Activated CD4-positive, alpha-beta memory T cell treated with anti-CD3 and anti-CD28 coated beads, Interleukin-2, amount 10 ng/mL, durations not matched to agents 7 days and 5 days (primary cell): ENCODE results near the gene PARP16. TPM values are rescaled to one million over a fixed set of nuclear protein-coding genes. Genes with fewer than 3 reads are reported as not detected.
"Not testable (repeated sequence)": the region's sequence is repeated elsewhere in the genome, so short reads cannot be mapped to it uniquely, and the experiment has no call there.

ENCODE experiments used
- CTCF ChIA-PET: fragments of 350-600 bp; sonication (Branson Sonifier 250); formaldehyde crosslinking; loops from one replicate; lab custom pipeline; 2021; ENCODE audit warnings: antibody characterized with exemption, inconsistent platforms; lab: Charles Lee
- POLR2A ChIA-PET: fragments of 350-600 bp; sonication (Branson Sonifier 250); formaldehyde crosslinking; loops from one replicate; lab custom pipeline; 2021; ENCODE audit warnings: antibody characterized with exemption; lab: Charles Lee
- DNase-seq: peaks from one replicate; pipeline ENCODE4 v3.0.0-alpha.2; 2020
- H3K27ac Mint-ChIP-seq: one replicate; pipeline ENCODE4 v1.8.0; 2021; ENCODE audit warnings: mild to moderate bottlenecking, mixed read lengths
- H3K27me3 Mint-ChIP-seq: one replicate; pipeline ENCODE4 v1.8.0; 2021; ENCODE audit warnings: mixed read lengths
- H3K36me3 Mint-ChIP-seq: one replicate; pipeline ENCODE4 v1.8.0; 2021; ENCODE audit warnings: low read depth, mixed read lengths
- H3K4me1 Mint-ChIP-seq: one replicate; pipeline ENCODE4 v1.8.0; 2021; ENCODE audit warnings: mixed read lengths
- H3K4me3 Mint-ChIP-seq: one replicate; pipeline ENCODE4 v1.8.0; 2021; ENCODE audit warnings: mild to moderate bottlenecking, mixed read lengths
- H3K9me3 Mint-ChIP-seq: one replicate; pipeline ENCODE4 v1.8.0; 2021; ENCODE audit warnings: mixed read lengths
- total RNA-seq, 2 experiments: library from RNA; stranded (reverse); gene quantifications; one replicate each; pipeline ENCODE4 v1.2.3, GENCODE V29; 2021

PARP16 gene
- total RNA-seq, 2 experiments from 2014 or later: 14.9 to 15.7 TPM

GRCh38 chr15:65244638-65245037, 42.0 kb downstream of the PARP16 start:
- DNase-seq: no peak
- ChIA-PET POLR2A (no interaction called here), CTCF (no interaction called here)
- H3K4me1 Mint-ChIP-seq: peaks cover 2% of the 10 kb centered on the region
- no peaks in the 10 kb centered on the region for H3K36me3 Mint-ChIP-seq
- H3K4me3 Mint-ChIP-seq: no peak overlapping the region
- H3K9me3 Mint-ChIP-seq: no peaks in the 10 kb centered on the region
- H3K27ac Mint-ChIP-seq: no peak overlapping the region
- H3K27me3 Mint-ChIP-seq: no peaks in the 10 kb centered on the region

- H3K9me3 Mint-ChIP-seq, H3K27ac Mint-ChIP-seq, H3K4me1 Mint-ChIP-seq, H3K27me3 Mint-ChIP-seq, H3K4me3 Mint-ChIP-seq, H3K36me3 Mint-ChIP-seq, POLR2A ChIA-PET, CTCF ChIA-PET, DNase-seq: not testable (repeated sequence)
Observed at GRCh38 chr15:65236443-65236842, 50.2 kb downstream of the PARP16 start.

- Mint-ChIP-seq H3K4me3 (no peak overlapping the region), H3K4me1 (peaks cover 5% of the 10 kb centered on the region), H3K27me3 (no peaks in the 10 kb centered on the region), H3K36me3 (no peaks in the 10 kb centered on the region), H3K27ac (no peak overlapping the region), H3K9me3 (no peaks in the 10 kb centered on the region)
- CTCF ChIA-PET: interaction anchor here (0.5 kb wide), 1 partner anchor 1482 kb away, joined by 3 read pairs; no protein-coding TSS in a partner anchor
- no peak for DNase-seq
- POLR2A ChIA-PET: interaction anchor here (1.0 kb wide), 1 partner anchor 13 kb away, joined by 4 read pairs; no protein-coding TSS in a partner anchor
Observed at GRCh38 chr15:65233696-65234095, 53.0 kb downstream of the PARP16 start.

- Mint-ChIP-seq H3K27me3 (no peaks in the 10 kb centered on the region), H3K4me1 (peaks cover 5% of the 10 kb centered on the region), H3K9me3 (no peaks in the 10 kb centered on the region), H3K27ac (no peak overlapping the region), H3K36me3 (no peaks in the 10 kb centered on the region), H3K4me3 (no peak overlapping the region)
- POLR2A ChIA-PET: interaction anchor here (0.5 kb wide), 1 partner anchor 476 kb away, joined by 3 read pairs; no protein-coding TSS in a partner anchor
- DNase-seq: no peak
- CTCF ChIA-PET: no interaction called here
Observed at GRCh38 chr15:65232520-65232919, 54.2 kb downstream of the PARP16 start.

GRCh38 chr15:65231306-65231705, 55.4 kb downstream of the PARP16 start:
- POLR2A ChIA-PET: interaction anchor here (0.7 kb wide), 1 partner anchor 903 kb away, joined by 3 read pairs; no protein-coding TSS in a partner anchor
- Mint-ChIP-seq H3K9me3 (no peaks in the 10 kb centered on the region), H3K36me3 (no peaks in the 10 kb centered on the region), H3K27ac (no peak overlapping the region), H3K4me3 (no peak overlapping the region), H3K27me3 (no peaks in the 10 kb centered on the region), H3K4me1 (peaks cover 5% of the 10 kb centered on the region)
- DNase-seq: no peak
- CTCF ChIA-PET: no interaction called here

- DNase-seq, H3K4me3 Mint-ChIP-seq, H3K27ac Mint-ChIP-seq, CTCF ChIA-PET, POLR2A ChIA-PET, H3K36me3 Mint-ChIP-seq, H3K4me1 Mint-ChIP-seq, H3K9me3 Mint-ChIP-seq, H3K27me3 Mint-ChIP-seq: not testable (repeated sequence)
Observed at GRCh38 chr15:65226901-65227300, 59.8 kb downstream of the PARP16 start.

GRCh38 chr15:65226221-65226620, 60.5 kb downstream of the PARP16 start:
- ChIA-PET POLR2A (no interaction called here), CTCF (no interaction called here)
- Mint-ChIP-seq H3K9me3 (no peaks in the 10 kb centered on the region), H3K27ac (no peak overlapping the region), H3K36me3 (no peaks in the 10 kb centered on the region), H3K27me3 (no peaks in the 10 kb centered on the region), H3K4me1 (peaks cover under 1% of the 10 kb centered on the region), H3K4me3 (no peak overlapping the region)
- no peak for DNase-seq

GRCh38 chr15:65223996-65224395, 62.7 kb downstream of the PARP16 start:
- Mint-ChIP-seq H3K9me3 (no peaks in the 10 kb centered on the region), H3K4me1 (no peaks in the 10 kb centered on the region), H3K27ac (no peak overlapping the region), H3K36me3 (no peaks in the 10 kb centered on the region), H3K27me3 (no peaks in the 10 kb centered on the region), H3K4me3 (no peak overlapping the region)
- DNase-seq: no peak
- POLR2A ChIA-PET: no interaction called here
- CTCF ChIA-PET: interaction anchor here (1.4 kb wide), 1 partner anchor 11 kb away, joined by 3 read pairs; no protein-coding TSS in a partner anchor

- POLR2A ChIA-PET: interaction anchor here (0.7 kb wide), 1 partner anchor 38 kb away, joined by 3 read pairs; the partner anchor contains the start of gene CLPX
- no peak overlapping the region for H3K4me3 Mint-ChIP-seq
- CTCF ChIA-PET: no interaction called here
- no peak for DNase-seq
- no peak overlapping the region for H3K27ac Mint-ChIP-seq
- no peaks in the 10 kb centered on the region for H3K36me3 Mint-ChIP-seq
- H3K9me3 Mint-ChIP-seq: no peaks in the 10 kb centered on the region
- H3K27me3 Mint-ChIP-seq: no peaks in the 10 kb centered on the region
- no peaks in the 10 kb centered on the region for H3K4me1 Mint-ChIP-seq
Observed at GRCh38 chr15:65222891-65223290, 63.8 kb downstream of the PARP16 start.

GRCh38 chr15:65221697-65222096, 65.0 kb downstream of the PARP16 start:
- H3K4me1 Mint-ChIP-seq: no peaks in the 10 kb centered on the region
- POLR2A ChIA-PET: no interaction called here
- no peak overlapping the region for H3K4me3 Mint-ChIP-seq
- no peak overlapping the region for H3K27ac Mint-ChIP-seq
- no peaks in the 10 kb centered on the region for H3K36me3 Mint-ChIP-seq
- CTCF ChIA-PET: no interaction called here
- no peaks in the 10 kb centered on the region for H3K27me3 Mint-ChIP-seq
- DNase-seq: no peak
- no peaks in the 10 kb centered on the region for H3K9me3 Mint-ChIP-seq

- Mint-ChIP-seq H3K9me3 (no peaks in the 10 kb centered on the region), H3K27me3 (no peaks in the 10 kb centered on the region), H3K4me3 (no peak overlapping the region), H3K36me3 (no peaks in the 10 kb centered on the region), H3K4me1 (no peaks in the 10 kb centered on the region), H3K27ac (no peak overlapping the region)
- no peak for DNase-seq
- POLR2A ChIA-PET: no interaction called here
- CTCF ChIA-PET: no interaction called here
Observed at GRCh38 chr15:65219137-65219536, 67.5 kb downstream of the PARP16 start.

GRCh38 chr15:65217526-65218482, 68.9 kb downstream of the PARP16 start:
- CTCF ChIA-PET: interaction anchor here (0.6 to 1.0 kb wide), 2 partner anchors 10 to 184 kb away, joined by 3 to 5 read pairs; no protein-coding TSS in a partner anchor
- POLR2A ChIA-PET: interaction anchor here (0.7 kb wide), 1 partner anchor 87 kb away, joined by 5 read pairs; the partner anchor contains the start of gene RNU5B-1

GRCh38 chr15:65215496-65215895, 71.2 kb downstream of the PARP16 start:
- no peak for DNase-seq
- Mint-ChIP-seq H3K4me1 (no peaks in the 10 kb centered on the region), H3K27ac (no peak overlapping the region), H3K27me3 (no peaks in the 10 kb centered on the region), H3K9me3 (no peaks in the 10 kb centered on the region), H3K36me3 (no peaks in the 10 kb centered on the region), H3K4me3 (no peak overlapping the region)
- ChIA-PET CTCF (interaction anchor here (1.7 kb wide), 1 partner anchor 13 kb away, joined by 3 read pairs; no protein-coding TSS in a partner anchor), POLR2A (no interaction called here)

More at GRCh38 chr15:65217526-65218482, 68.9 kb downstream of the PARP16 start:
- Mint-ChIP-seq H3K27ac (no peak overlapping the region), H3K4me1 (no peaks in the 10 kb centered on the region), H3K9me3 (no peaks in the 10 kb centered on the region), H3K27me3 (no peaks in the 10 kb centered on the region), H3K4me3 (no peak overlapping the region), H3K36me3 (no peaks in the 10 kb centered on the region)
- no peak for DNase-seq
